ENCODE measurements around the gene ALAS1.

DNA sequence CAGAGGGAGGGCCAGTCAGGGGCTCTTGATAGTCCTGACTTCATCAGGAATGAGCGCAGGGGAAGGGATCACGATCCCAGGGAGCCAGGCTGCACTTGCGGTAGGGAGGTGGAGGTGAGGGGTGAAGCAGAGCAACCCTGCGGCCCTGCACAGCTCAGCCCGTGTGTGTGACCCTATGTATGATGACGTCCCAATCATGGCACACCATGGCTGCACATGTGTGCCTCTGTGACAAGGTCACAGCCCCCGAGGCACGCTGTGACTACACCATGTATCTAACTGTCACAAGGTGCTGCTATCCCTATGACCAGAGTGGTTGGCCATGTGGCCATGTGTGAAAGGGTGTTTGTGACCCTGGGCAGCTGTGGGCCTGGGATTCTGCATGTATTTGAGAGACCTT is 13.3 kb upstream of the ALAS1 start:
- TF ChIP-seq CTBP1 (IDR thresholded peaks at IDR 0.05; ENCODE audit: borderline replicate concordance) (no peak), TARDBP (IDR thresholded peaks at IDR 0.05) (no peak), ELF4 (IDR thresholded peaks at IDR 0.05) (no peak), BHLHE40 (IDR thresholded peaks at IDR 0.05; ENCODE audit: borderline replicate concordance) (no peak), SUZ12 (IDR thresholded peaks at IDR 0.05) (no peak), FOXK2 (IDR thresholded peaks at IDR 0.05) (no peak), SP1 (IDR thresholded peaks at IDR 0.05) (no peak), NFRKB (IDR thresholded peaks at IDR 0.05) (no peak)
